Measurements from ENCODE around the gene ITGA11. TPM values are rescaled to one million over a fixed set of nuclear protein-coding genes. Genes with fewer than 3 reads are reported as not detected.

ITGA11 gene
- total and polyA plus RNA-seq, 2 of the 4 experiments (the other 2 are of a cell fraction) = 4.1 to 6.6 TPM

DNA sequence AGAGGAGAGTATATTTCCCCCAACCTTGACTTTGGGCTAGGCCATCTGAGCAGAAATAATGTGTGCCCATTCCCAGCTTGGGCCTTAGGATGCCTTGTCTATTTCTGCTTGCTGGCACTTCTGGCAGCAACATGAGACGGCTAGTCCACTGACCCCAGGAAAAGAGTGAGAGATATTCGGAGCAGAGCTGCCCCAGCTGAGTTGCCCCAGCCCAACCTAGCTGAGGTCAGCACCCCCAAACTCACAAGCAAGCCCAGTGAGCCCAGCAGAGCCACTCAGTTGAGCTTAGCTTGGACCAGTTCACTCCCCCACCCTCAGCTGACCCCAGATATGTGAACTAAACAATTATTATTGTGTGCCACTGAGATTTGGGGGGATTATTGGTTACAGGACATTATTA lies 20.2 kb downstream of the ITGA11 start:
- Histone ChIP-seq H3K79me1 (ENCODE audit: low read depth in 1 of 2, low read length in 2 of 2) (peaks cover 0 to 27% of the 10 kb centered on the region in 2 experiments; a peak in 2 of 4 replicates), H3K9me3 (ENCODE audit: control insufficient read depth, insufficient read depth, low read length) (no peaks in the 10 kb centered on the region), H3K14ac (replicated peaks; ENCODE audit: low read depth, low read length) (no peak overlapping the region), H3K4ac (ENCODE audit: low read depth, low read length) (no peak overlapping the region), H4K91ac (ENCODE audit: insufficient read depth, low read depth, low read length) (no peak overlapping the region), H3K27me3 (ENCODE audit: control insufficient read depth, insufficient read depth, low read length) (peaks cover 6% of the 10 kb centered on the region; the same call in 1 of the 2 replicates), H2BK5ac (ENCODE audit: low read depth, low read length, poor library complexity, severe bottlenecking) (no peak overlapping the region), H2AFZ (replicated peaks; ENCODE audit: low read length, poor library complexity) (no peak overlapping the region), H3K27ac (ENCODE audit: insufficient read depth, low read length) (no peak overlapping the region), H4K20me1 (ENCODE audit: insufficient read depth, low read length) (peaks cover 27% of the 10 kb centered on the region; the same call in 1 of the 2 replicates), H3K4me1 (ENCODE audit: control insufficient read depth, insufficient read depth, low read length) (no peaks in the 10 kb centered on the region), H2BK120ac (ENCODE audit: low read depth, low read length) (no peak overlapping the region), H2AK5ac (ENCODE audit: low read depth, low read length) (no peak overlapping the region), H3K4me3 (ENCODE audit: insufficient read depth, low read depth, low read length) (no peak overlapping the region), H4K8ac (ENCODE audit: low read depth in 2 of 2, low read length in 2 of 2) (no peak overlapping the region), H3K4me2 (ENCODE audit: low read depth, low read length) (no peak overlapping the region), H3K36me3 (ENCODE audit: control insufficient read depth, insufficient read depth, low read length) (peaks cover 2% of the 10 kb centered on the region; the same call in 1 of the 2 replicates), H2BK20ac (ENCODE audit: low read depth, low read length) (no peak overlapping the region), H2AK9ac (replicated peaks; ENCODE audit: low read depth, low read length, poor library complexity) (no peak overlapping the region), H3K56ac (ENCODE audit: extremely low read depth, insufficient read depth, low read length) (no peak overlapping the region), H3K23ac (ENCODE audit: low read depth, low read length) (no peak overlapping the region), H2BK15ac (ENCODE audit: low read depth, low read length) (no peak overlapping the region), H3K9ac (ENCODE audit: low read depth, low read length) (no peak overlapping the region), H4K5ac (ENCODE audit: low read depth, low read length) (no peak overlapping the region), H3K18ac (ENCODE audit: low read depth, low read length) (no peak overlapping the region), H3K9me1 (ENCODE audit: insufficient read depth, low read length) (peaks cover 4% of the 10 kb centered on the region)
- dilution Hi-C loops (cut with HindIII; ENCODE audit: low sequenced_read_pairs, unreplicated experiment) = no loop called here
- ChIA-PET POLR2A (ENCODE audit: unreplicated experiment) (no interaction called here), CTCF (no interaction called here)
- BruUV-seq (replicated peaks) = no TSS peak
- no peak for TF ChIP-seq MAFK (IDR thresholded peaks at IDR 0.05; ENCODE audit: low read depth, low read length)
- TF ChIP-seq CEBPB (IDR thresholded peaks at IDR 0.05; ENCODE audit: low read depth, low read length) = no peak
- in situ Hi-C loops (cut with MboI; ENCODE audit: low sequenced_read_pairs) = no loop called here
- 100% methylated on average over 2 of the region's 2 CpGs; no CpG with 5 or more reads in 1 of the 2 experiments for WGBS, 2 experiments (ENCODE audit: extremely low coverage in 2 of 2, insufficient read length in 1 of 2)
- DNase-seq (no peak), ATAC-seq (ENCODE audit: low read depth) (no peak)
- intact Hi-C loops (cut with micrococcal nuclease) = no loop called here

All from IMR-90 (cell line).